SU-DHL-6 (cell line): ENCODE data around the gene PRMT9.

ENCODE experiments used
- H2AFZ ChIP-seq: fragments of 200-600 bp; sonication (generic); 2 replicates; pipeline ENCODE4 v1.6.1; 2014; ENCODE audit warnings: low read depth, mild to moderate bottlenecking, moderate library complexity, mixed read lengths, antibody characterized with exemption, low read length; ENCODE audit not compliant: severe bottlenecking
- H3F3A ChIP-seq: fragments of 200-600 bp; shearing (Covaris generic); 2 replicates; pipeline ENCODE4 v1.6.0; 2016; ENCODE audit warnings: antibody characterized with exemption, mild to moderate bottlenecking; ENCODE audit not compliant: insufficient read depth
- H3K27ac ChIP-seq: fragments of 200-600 bp; sonication (generic); 2 replicates; pipeline ENCODE4 v1.5.1; 2016; ENCODE audit warnings: low read depth, mild to moderate bottlenecking, low read length, moderate library complexity, mixed read lengths
- H3K27me3 ChIP-seq: fragments of 200-600 bp; sonication (generic), shearing (Covaris generic); 2 replicates; pipeline ENCODE4 v1.6.0; 2014; ENCODE audit warnings: mild to moderate bottlenecking, low read length
- H3K36me3 ChIP-seq: fragments of 200-600 bp; sonication (generic); 2 replicates; pipeline ENCODE4 v1.6.1; 2014; ENCODE audit warnings: mild to moderate bottlenecking, low read length, mixed read lengths
- H3K4me2 ChIP-seq: fragments of 300-600, 200-600 bp; shearing (Covaris generic), sonication (generic); 2 replicates; pipeline ENCODE4 v1.6.0; 2014; ENCODE audit warnings: low read length, low read depth, mild to moderate bottlenecking; ENCODE audit not compliant: poor library complexity, severe bottlenecking
- H3K4me3 ChIP-seq: fragments of 200-600 bp; sonication (generic); 2 replicates; pipeline ENCODE4 v1.5.1; 2014; ENCODE audit warnings: antibody characterized with exemption, low read length, mild to moderate bottlenecking, mixed read lengths; ENCODE audit not compliant: insufficient read depth, poor library complexity, severe bottlenecking
- H3K79me2 ChIP-seq: fragments of 200-600 bp; sonication (generic); 2 replicates; pipeline ENCODE4 v1.6.1; 2014; ENCODE audit warnings: mild to moderate bottlenecking, low read length, moderate library complexity; ENCODE audit not compliant: insufficient read depth
- H3K9ac ChIP-seq: fragments of 200-600 bp; sonication (generic); 2 replicates; pipeline ENCODE4 v1.7.0; 2014; ENCODE audit warnings: mild to moderate bottlenecking, low read length
- H3K9me2 ChIP-seq: fragments of 200-600 bp; sonication (generic); replicated peaks from 2 replicates; pipeline ENCODE4 v1.6.1; 2014; ENCODE audit warnings: low read length; ENCODE audit not compliant: insufficient read depth
- H3K9me3 ChIP-seq: fragments of 200-600 bp; sonication (generic); 2 replicates; pipeline ENCODE4 v1.6.1; 2014; ENCODE audit warnings: low read length, mixed read lengths; ENCODE audit not compliant: insufficient read depth
- H4K20me1 ChIP-seq: fragments of 200-600 bp; sonication (generic); 2 replicates; pipeline ENCODE4 v1.6.1; 2014; ENCODE audit warnings: low read depth, mild to moderate bottlenecking, antibody characterized with exemption, low read length, moderate library complexity, mixed read lengths
- CTCF ChIP-seq: fragments of 200-600 bp; sonication (generic); IDR thresholded peaks from one replicate; pipeline ENCODE4 v1.5.1; 2017; ENCODE audit warnings: antibody characterized with exemption, mild to moderate bottlenecking, low read length, moderate library complexity; ENCODE audit not compliant: insufficient read depth, poor library complexity, severe bottlenecking
- EZH2phosphoT487 ChIP-seq: fragments of 200-600 bp; sonication (generic), shearing (Covaris generic); conservative IDR thresholded peaks from 2 replicates; pipeline ENCODE4 v1.6.1; 2018; ENCODE audit warnings: mild to moderate bottlenecking, antibody characterized with exemption, low read length, moderate library complexity, mixed read lengths

PRMT9 gene

DNA sequence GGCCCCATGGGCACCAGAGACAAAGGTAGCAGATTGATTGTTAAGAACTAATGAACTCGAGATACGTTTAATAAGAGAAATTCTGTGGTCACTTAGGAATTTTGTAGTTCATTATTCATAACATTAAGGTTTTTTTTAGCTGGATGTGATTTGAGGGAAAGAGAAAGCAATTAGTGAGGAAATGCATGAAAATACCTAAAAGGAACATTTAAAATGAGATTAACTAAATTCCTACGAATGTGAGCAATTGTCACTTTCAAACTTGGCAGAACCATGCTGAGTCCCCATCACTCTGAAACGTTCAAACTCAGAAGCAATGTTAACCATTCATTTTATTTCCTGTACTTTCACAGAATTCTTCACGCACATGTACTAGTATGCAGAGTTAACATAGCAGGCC, 5.9 kb downstream of the PRMT9 start:
- Histone ChIP-seq H3K79me2 (peaks cover 40% of the 10 kb centered on the region), H3K27ac (no peak overlapping the region), H3K4me2 (no peak overlapping the region), H3F3A (no peaks in the 10 kb centered on the region), H3K9ac (no peak overlapping the region), H3K27me3 (no peaks in the 10 kb centered on the region), H3K4me3 (no peak overlapping the region), H4K20me1 (no peaks in the 10 kb centered on the region), H3K9me2 (no peaks in the 10 kb centered on the region), H2AFZ (no peak overlapping the region), H3K9me3 (no peaks in the 10 kb centered on the region), H3K36me3 (peaks cover under 1% of the 10 kb centered on the region; the same call in 1 of the 2 replicates)
- TF ChIP-seq CTCF (no peak), EZH2phosphoT487 (no peak)

- H3K4me2 ChIP-seq: no peak overlapping the region
- no peaks in the 10 kb centered on the region for H3F3A ChIP-seq
- H3K36me3 ChIP-seq: peaks cover 14% of the 10 kb centered on the region
- no peaks in the 10 kb centered on the region for H3K9me3 ChIP-seq
- no peak overlapping the region for H3K9ac ChIP-seq
- no peak for TF ChIP-seq CTCF
- TF ChIP-seq EZH2phosphoT487: no peak
- H3K9me2 ChIP-seq: no peaks in the 10 kb centered on the region
- no peak overlapping the region for H2AFZ ChIP-seq
- no peak overlapping the region for H3K27ac ChIP-seq
- no peaks in the 10 kb centered on the region for H3K27me3 ChIP-seq
- H3K79me2 ChIP-seq: peaks cover 14% of the 10 kb centered on the region; the same call in 1 of the 2 replicates
- H3K4me3 ChIP-seq: no peak overlapping the region
- no peaks in the 10 kb centered on the region for H4K20me1 ChIP-seq
These were observed 9.5 kb downstream of the PRMT9 start for GRCh38 chr4:147674496-147674895.

- TF ChIP-seq EZH2phosphoT487: no peak
- TF ChIP-seq CTCF: no peak
- Histone ChIP-seq H3K4me3 (no peak overlapping the region), H3K27me3 (no peaks in the 10 kb centered on the region), H3K9me3 (no peaks in the 10 kb centered on the region), H3K9ac (no peak overlapping the region), H3K79me2 (peaks cover 14% of the 10 kb centered on the region; the same call in 1 of the 2 replicates), H3K27ac (no peak overlapping the region), H3K9me2 (no peaks in the 10 kb centered on the region), H3K36me3 (peaks cover 14% of the 10 kb centered on the region), H4K20me1 (no peaks in the 10 kb centered on the region), H2AFZ (no peak overlapping the region), H3F3A (no peaks in the 10 kb centered on the region), H3K4me2 (no peak overlapping the region)
These were observed 9.9 kb downstream of the PRMT9 start for GRCh38 chr4:147674073-147674472.
